ENCODE results near the gene TIAL1.

Gene TIAL1

DNA sequence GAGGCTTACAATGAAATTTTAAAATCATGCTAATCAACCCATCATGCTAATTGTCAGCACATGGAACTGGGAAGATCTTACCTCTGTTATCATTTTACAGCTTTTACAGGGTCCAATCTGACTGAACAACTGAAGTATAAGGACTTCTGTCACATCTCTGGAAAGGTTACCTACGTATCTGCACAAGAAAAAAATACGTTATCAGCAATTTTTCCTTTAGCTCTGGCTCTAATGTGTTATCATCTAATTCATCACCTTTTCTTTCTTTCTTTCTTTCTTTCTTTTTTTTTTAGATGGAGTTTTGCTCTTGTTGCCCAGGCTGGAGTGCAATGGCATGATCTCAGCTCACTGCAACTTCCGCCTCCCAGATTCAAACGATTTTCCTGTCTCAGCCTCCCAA lies 8.7 kb downstream of the TIAL1 start:
- Histone ChIP-seq H3K36me3 (ENCODE audit: low read length) (peaks cover 30% of the 10 kb centered on the region; the same call in 1 of the 2 replicates), H3F3A (ENCODE audit: insufficient read depth) (peaks cover 5% of the 10 kb centered on the region; the same call in 1 of the 2 replicates), H3K27ac (ENCODE audit: low read depth, low read length) (no peak overlapping the region), H3K4me3 (ENCODE audit: insufficient read depth, low read length, poor library complexity, severe bottlenecking) (no peak overlapping the region), H3K27me3 (ENCODE audit: low read length) (no peaks in the 10 kb centered on the region), H2AFZ (ENCODE audit: low read depth, low read length, severe bottlenecking) (no peak overlapping the region), H3K79me2 (ENCODE audit: insufficient read depth, low read length) (peaks cover 99% of the 10 kb centered on the region), H3K9me3 (ENCODE audit: insufficient read depth, low read length) (no peaks in the 10 kb centered on the region), H3K9ac (ENCODE audit: low read length) (no peak overlapping the region), H4K20me1 (ENCODE audit: low read depth, low read length) (peaks cover 53% of the 10 kb centered on the region), H3K4me2 (ENCODE audit: low read depth, low read length, poor library complexity, severe bottlenecking) (no peak overlapping the region), H3K9me2 (replicated peaks; ENCODE audit: insufficient read depth, low read length) (no peaks in the 10 kb centered on the region)
- no peak for TF ChIP-seq EZH2phosphoT487 (conservative IDR thresholded peaks at IDR 0.05; ENCODE audit: low read length)
- TF ChIP-seq, protein P1, sequence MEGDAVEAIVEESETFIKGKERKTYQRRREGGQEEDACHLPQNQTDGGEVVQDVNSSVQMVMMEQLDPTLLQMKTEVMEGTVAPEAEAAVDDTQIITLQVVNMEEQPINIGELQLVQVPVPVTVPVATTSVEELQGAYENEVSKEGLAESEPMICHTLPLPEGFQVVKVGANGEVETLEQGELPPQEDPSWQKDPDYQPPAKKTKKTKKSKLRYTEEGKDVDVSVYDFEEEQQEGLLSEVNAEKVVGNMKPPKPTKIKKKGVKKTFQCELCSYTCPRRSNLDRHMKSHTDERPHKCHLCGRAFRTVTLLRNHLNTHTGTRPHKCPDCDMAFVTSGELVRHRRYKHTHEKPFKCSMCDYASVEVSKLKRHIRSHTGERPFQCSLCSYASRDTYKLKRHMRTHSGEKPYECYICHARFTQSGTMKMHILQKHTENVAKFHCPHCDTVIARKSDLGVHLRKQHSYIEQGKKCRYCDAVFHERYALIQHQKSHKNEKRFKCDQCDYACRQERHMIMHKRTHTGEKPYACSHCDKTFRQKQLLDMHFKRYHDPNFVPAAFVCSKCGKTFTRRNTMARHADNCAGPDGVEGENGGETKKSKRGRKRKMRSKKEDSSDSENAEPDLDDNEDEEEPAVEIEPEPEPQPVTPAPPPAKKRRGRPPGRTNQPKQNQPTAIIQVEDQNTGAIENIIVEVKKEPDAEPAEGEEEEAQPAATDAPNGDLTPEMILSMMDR (IDR thresholded peaks at IDR 0.05; ENCODE audit: insufficient read depth, low read length, poor library complexity, severe bottlenecking): no peak

DNA sequence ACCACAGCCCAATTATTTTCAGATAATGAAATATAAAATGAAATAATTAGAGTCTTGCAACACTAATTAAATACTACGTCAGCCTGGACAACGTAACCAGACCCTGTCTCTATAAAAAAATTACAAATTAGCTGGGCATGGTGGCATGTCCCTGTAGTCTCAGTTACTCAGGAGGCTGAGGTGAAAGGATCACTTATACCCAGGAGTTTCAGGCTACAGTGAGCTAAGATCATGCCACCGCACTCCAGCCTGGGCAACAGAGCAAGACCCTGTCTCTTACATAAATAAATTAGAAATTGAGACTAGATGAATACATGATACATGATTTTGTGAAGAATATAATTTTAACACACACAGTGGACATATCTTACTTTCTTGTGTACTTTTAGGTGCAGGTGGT lies 18.4 kb downstream of the TIAL1 start:
- TF ChIP-seq EZH2phosphoT487 (conservative IDR thresholded peaks at IDR 0.05; ENCODE audit: low read length): no peak
- TF ChIP-seq, protein P1 (IDR thresholded peaks at IDR 0.05; ENCODE audit: insufficient read depth, low read length, poor library complexity, severe bottlenecking): no peak

DNA sequence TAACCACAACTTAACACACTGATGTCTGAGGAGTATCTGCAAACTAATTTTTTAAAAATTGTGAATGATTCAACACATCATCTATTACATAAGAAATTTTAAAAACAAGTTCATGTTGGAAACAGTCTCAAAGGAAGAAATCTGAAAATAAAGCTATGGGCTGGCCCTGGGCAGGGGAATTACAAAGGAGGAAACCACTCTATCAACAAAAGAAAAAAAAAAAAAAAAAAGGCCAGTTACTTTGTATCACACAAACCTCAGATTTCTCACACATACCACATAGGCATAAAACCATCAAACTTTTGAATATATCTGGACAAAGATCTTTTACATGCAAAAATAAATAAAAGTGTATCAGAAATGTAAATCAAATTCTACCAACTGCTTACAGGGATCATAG lies 20.8 kb downstream of the TIAL1 start:
- Histone ChIP-seq H3K79me2 (ENCODE audit: insufficient read depth, low read length) (no peaks in the 10 kb centered on the region), H3K27ac (ENCODE audit: low read depth, low read length) (no peak overlapping the region), H3K9ac (ENCODE audit: low read length) (no peak overlapping the region), H3F3A (ENCODE audit: insufficient read depth) (peaks cover 31% of the 10 kb centered on the region), H4K20me1 (ENCODE audit: low read depth, low read length) (peaks cover 10% of the 10 kb centered on the region), H3K36me3 (ENCODE audit: low read length) (peaks cover 73% of the 10 kb centered on the region), H3K9me3 (ENCODE audit: insufficient read depth, low read length) (no peaks in the 10 kb centered on the region), H3K27me3 (ENCODE audit: low read length) (no peaks in the 10 kb centered on the region), H3K4me3 (ENCODE audit: insufficient read depth, low read length, poor library complexity, severe bottlenecking) (no peak overlapping the region), H3K9me2 (replicated peaks; ENCODE audit: insufficient read depth, low read length) (no peaks in the 10 kb centered on the region), H2AFZ (ENCODE audit: low read depth, low read length, severe bottlenecking) (no peak overlapping the region), H3K4me2 (ENCODE audit: low read depth, low read length, poor library complexity, severe bottlenecking) (no peak overlapping the region)
- TF ChIP-seq EZH2phosphoT487 (conservative IDR thresholded peaks at IDR 0.05; ENCODE audit: low read length): no peak
- TF ChIP-seq, protein P1 (IDR thresholded peaks at IDR 0.05; ENCODE audit: insufficient read depth, low read length, poor library complexity, severe bottlenecking): no peak

More for the DNA sequence above, 18.4 kb downstream of the TIAL1 start:
- H3K79me2 ChIP-seq (ENCODE audit: insufficient read depth, low read length): peaks cover 13% of the 10 kb centered on the region
- H3K4me3 ChIP-seq (ENCODE audit: insufficient read depth, low read length, poor library complexity, severe bottlenecking): no peak overlapping the region
- H3K4me2 ChIP-seq (ENCODE audit: low read depth, low read length, poor library complexity, severe bottlenecking): no peak overlapping the region
- no peak overlapping the region for H3K9ac ChIP-seq (ENCODE audit: low read length)
- no peaks in the 10 kb centered on the region for H3K9me2 ChIP-seq (replicated peaks; ENCODE audit: insufficient read depth, low read length)
- H3K36me3 ChIP-seq (ENCODE audit: low read length): peaks cover 92% of the 10 kb centered on the region
- peaks cover 31% of the 10 kb centered on the region for H3F3A ChIP-seq (ENCODE audit: insufficient read depth)
- no peak overlapping the region for H2AFZ ChIP-seq (ENCODE audit: low read depth, low read length, severe bottlenecking)
- H3K9me3 ChIP-seq (ENCODE audit: insufficient read depth, low read length): no peaks in the 10 kb centered on the region
- H3K27ac ChIP-seq (ENCODE audit: low read depth, low read length): no peak overlapping the region
- peaks cover 25% of the 10 kb centered on the region for H4K20me1 ChIP-seq (ENCODE audit: low read depth, low read length)
- H3K27me3 ChIP-seq (ENCODE audit: low read length): no peaks in the 10 kb centered on the region
